ENCODE results near the gene PDLIM1.
"Not testable (repeated sequence)": the region's sequence is repeated elsewhere in the genome, so short reads cannot be mapped to it uniquely, and the experiment has no call there.

The PDLIM1 gene

DNA sequence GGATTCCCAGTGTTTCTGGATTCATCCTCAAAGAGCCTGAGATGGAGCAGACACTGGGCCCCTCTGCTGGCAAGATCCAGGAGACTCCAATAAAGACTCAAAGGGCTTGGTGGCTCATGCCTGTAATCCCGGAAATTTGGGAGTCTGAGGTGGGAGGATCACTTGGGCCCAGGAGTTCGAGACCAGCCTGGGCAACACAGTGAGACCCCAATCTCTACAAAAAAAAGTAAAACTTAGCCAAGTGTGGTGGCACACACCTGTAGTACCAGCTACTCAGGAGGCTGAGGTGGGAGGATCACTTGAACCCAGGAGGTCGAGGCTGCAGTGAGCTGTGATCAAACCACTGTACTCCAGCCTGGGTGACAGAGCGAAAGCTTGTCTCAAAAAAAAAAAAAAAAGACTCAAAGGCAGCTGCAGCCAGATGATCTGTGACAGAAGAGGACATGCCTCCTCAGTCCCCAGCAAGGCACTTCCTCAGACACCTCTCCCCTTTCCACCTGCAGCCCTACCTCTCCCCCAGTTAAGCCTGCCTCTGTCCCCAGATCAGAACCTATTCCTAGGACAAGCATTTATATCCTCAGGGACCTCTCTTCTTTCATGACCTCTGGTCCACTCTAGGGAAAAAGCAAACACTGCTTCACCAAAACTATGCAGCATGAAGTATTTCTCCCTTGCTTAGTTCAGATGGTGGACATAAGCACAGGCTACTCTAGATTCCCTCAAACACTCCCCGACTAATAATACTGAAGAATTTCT is 27.9 kb downstream of the PDLIM1 start:
- no peak for DNase-seq

DNA sequence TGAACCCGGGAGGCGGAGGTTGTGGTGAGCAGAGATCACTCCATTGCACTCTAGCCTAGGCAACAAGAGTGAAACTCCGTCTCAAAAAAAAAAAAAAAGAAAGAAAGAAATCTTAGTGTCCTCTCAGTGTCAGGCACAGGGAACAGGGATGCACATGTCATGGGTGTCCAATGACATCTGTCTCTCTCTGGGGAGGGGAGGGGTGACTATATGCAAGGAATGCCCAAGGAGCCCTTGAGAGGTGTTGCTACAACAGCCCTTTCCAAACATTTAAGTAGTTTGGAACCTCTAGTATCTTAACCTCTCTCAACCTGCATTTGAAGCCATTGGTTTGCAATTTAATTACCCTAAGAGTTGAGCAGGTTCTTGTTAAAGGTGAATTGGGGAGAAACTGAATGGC is 28.9 kb downstream of the PDLIM1 start:
- no peak for DNase-seq

DNA sequence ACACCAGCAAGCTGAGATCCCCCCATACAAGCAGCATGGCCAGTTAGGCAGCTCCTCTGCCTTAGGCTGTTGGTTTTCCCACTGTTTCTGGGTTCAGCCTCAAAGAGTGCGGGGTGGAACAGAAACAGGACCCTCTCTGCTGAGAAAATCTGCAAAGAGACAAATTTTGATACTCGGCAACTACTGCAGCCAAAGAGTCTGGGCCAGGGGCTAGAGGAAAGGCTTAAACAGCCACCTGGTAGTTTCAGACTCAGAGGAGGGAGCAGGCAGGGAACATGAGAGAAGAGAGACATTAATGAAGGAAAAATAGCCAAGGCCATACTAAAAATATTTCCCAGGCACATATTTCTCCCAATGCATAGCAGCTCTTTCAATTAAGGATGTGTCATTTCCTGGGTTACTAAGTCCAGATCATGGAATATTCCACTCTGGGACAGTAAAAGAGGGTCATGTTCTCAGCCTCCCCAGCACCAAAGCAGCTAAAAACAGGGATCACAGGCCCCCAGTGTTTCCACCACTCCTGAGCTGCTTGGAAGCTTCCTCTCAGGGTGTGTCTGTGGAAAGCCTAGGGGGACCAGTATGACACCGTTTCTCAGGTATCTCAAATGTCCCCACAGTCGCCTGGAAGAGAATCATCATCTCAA is 29.8 kb downstream of the PDLIM1 start:
- no peak for DNase-seq

- no peak for DNase-seq
Observed at GRCh38 chr10:95260397-95260881, 30.4 kb downstream of the PDLIM1 start.

- DNase-seq = no peak
Observed at GRCh38 chr10:95257849-95258248, 33.0 kb downstream of the PDLIM1 start.

GRCh38 chr10:95256268-95256667 is 34.5 kb downstream of the PDLIM1 start:
- no peak for DNase-seq

DNA sequence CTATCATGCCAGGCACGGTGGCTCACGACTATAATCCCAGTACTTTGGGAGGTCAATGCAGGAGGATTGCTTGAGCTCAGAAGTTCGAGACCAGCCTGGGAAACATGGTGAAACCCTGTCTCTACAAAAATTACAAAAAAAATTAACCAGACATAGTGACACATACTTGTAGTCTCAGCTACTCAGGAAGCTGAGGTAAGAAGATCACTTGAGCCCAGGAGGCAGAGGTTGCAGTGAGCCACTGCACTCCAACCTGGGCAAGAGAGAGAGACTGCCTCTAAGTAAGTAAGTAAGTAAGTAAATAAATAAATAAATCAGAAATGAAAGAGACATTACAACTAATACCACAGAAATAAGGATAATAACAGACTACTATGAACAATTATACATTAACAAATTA is 36.2 kb downstream of the PDLIM1 start:
- DNase-seq = no peak

GRCh38 chr10:95253686-95254085 is 37.1 kb downstream of the PDLIM1 start:
- DNase-seq = no peak

GRCh38 chr10:95253007-95253406 is 37.8 kb downstream of the PDLIM1 start:
- DNase-seq = no peak

- no peak for DNase-seq
Observed at GRCh38 chr10:95250856-95251255, 39.9 kb downstream of the PDLIM1 start.

- DNase-seq = no peak
Observed at GRCh38 chr10:95249467-95249866, 41.3 kb downstream of the PDLIM1 start.

DNA sequence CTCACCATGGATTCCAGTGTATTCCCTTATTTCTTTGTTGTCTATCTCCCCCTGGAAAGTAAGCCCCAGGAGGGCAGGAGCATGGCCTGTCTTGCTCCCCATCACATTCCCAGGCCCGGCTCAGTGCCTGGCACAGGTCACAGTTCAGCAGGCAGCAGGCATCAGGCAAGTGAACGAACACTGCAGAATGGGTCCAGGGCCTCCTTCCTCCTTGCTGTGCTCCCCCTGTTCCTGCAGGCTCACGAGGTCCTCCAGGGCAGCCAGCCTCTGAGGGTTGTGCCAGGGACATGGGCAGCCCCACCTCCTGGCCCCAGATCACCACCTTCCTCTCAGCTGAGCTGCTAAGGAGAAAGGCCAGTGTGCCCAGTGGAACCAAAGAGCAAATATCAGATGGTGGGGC is 41.8 kb downstream of the PDLIM1 start:
- no peak for DNase-seq

GRCh38 chr10:95247881-95248583 is 42.8 kb downstream of the PDLIM1 start:
- no peak for DNase-seq

DNA sequence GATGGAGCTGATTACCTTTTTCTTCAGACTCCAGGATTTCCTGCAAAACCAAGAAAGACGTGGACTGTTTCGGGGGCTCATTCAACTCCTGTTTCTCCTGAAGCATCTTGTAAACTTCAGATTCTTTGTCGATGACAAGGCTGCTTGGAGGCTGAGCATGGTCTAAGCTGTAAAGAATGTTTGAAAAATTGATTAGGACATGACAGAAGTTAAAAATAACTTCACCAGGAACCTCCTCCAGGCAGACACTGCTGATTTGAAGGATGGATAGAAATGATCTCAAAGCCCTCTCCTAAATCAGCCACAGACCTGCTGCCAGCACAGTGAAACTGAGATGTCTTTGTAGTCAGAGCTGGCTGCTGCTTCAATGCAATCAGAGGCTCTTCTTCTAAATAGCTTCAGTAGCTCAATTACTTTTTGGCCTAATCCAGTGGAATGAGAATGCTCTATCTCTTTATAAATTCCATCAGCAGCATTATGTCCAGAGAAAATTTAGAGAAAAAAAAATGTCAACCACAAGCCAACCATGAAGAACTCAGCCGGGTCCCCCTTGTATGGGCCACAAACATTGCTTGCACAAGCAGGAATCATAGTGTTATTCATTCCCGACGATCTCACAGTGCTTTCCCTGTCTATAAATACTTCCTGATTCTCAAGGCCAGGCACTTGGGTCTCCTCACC is 43.5 kb downstream of the PDLIM1 start:
- no peak for DNase-seq

GRCh38 chr10:95246582-95247051 is 44.2 kb downstream of the PDLIM1 start:
- peak; percentile 40 for DNase-seq

- no peak for DNase-seq
Observed at GRCh38 chr10:95245425-95246055, 45.3 kb downstream of the PDLIM1 start.

- no peak for DNase-seq
Observed at GRCh38 chr10:95244152-95244551, 46.7 kb downstream of the PDLIM1 start.

- no peak for DNase-seq
Observed at GRCh38 chr10:95243318-95243617, 47.5 kb downstream of the PDLIM1 start.

- DNase-seq = no peak
Observed at GRCh38 chr10:95242581-95243317, 48.1 kb downstream of the PDLIM1 start.

- no peak for DNase-seq
Observed at GRCh38 chr10:95241533-95241932, 49.3 kb downstream of the PDLIM1 start.

- no peak for DNase-seq
Observed at GRCh38 chr10:95240811-95241210, 50.0 kb downstream of the PDLIM1 start.

DNA sequence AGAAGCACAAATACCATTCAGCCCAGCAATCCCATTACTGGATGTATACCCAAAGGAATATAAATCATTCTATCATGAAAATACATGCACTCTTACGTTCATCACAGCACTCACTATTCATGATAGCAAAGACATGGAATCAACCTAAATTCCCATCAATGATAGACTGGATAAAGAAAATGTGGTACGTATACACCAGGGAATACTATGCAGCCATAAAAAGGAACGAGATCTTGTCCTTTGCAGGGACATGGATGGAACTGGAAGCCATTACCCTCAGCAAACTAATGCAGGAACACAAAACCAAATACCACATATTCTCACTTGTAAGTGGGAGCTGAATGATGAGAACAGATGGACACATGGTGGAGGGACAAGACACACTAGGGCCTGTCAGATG is 50.7 kb downstream of the PDLIM1 start:
- not testable (repeated sequence) for DNase-seq
